HEK293T (cell line): ENCODE results near the gene GALNT15.

Experiments
- CTCF ChIA-PET: fragments of 350-600 bp; formaldehyde crosslinking; extraction: SDS; loops from one replicate; lab custom pipeline; 2021; ENCODE audit warnings: antibody characterized with exemption, inconsistent platforms; lab: Yijun Ruan, JAX
- POLR2A ChIA-PET: fragments of 350-600 bp; formaldehyde crosslinking; extraction: SDS; loops from one replicate; lab custom pipeline; 2020; ENCODE audit warnings: antibody characterized with exemption, inconsistent platforms; lab: Yijun Ruan, JAX
- DNase-seq: peaks from one replicate; pipeline ENCODE4 v3.0.0; 2012; ENCODE audit warnings: mixed read lengths; ENCODE audit errors: extremely low spot score
- ARNT ChIP-seq: fragments of 450-650 bp; IDR thresholded peaks from 2 replicates; pipeline ENCODE4 v1.6.1; 2017; ENCODE audit warnings: mild to moderate bottlenecking
- BHLHE40 ChIP-seq: fragments of 450-650 bp; IDR thresholded peaks from 2 replicates; pipeline ENCODE4 v1.6.1; 2016; ENCODE audit warnings: mild to moderate bottlenecking, moderate library complexity, borderline replicate concordance
- CTBP1 ChIP-seq: fragments of 450-650 bp; IDR thresholded peaks from 2 replicates; pipeline ENCODE4 v1.6.1; 2016; ENCODE audit warnings: borderline replicate concordance
- ELF4 ChIP-seq: fragments of 450-650 bp; IDR thresholded peaks from 2 replicates; pipeline ENCODE4 v1.6.1; 2017; ENCODE audit warnings: antibody characterized with exemption
- FOXA1 ChIP-seq: fragments of 450-650 bp; IDR thresholded peaks from 2 replicates; pipeline ENCODE4 v1.6.1; 2016; ENCODE audit warnings: mild to moderate bottlenecking
- FOXK2 ChIP-seq: fragments of 450-650 bp; IDR thresholded peaks from 2 replicates; pipeline ENCODE4 v1.6.1; 2016; ENCODE audit warnings: mild to moderate bottlenecking
- FOXM1 ChIP-seq: fragments of 450-650 bp; IDR thresholded peaks from 2 replicates; pipeline ENCODE4 v1.6.1; 2017; ENCODE audit warnings: mild to moderate bottlenecking, borderline replicate concordance
- HDGF ChIP-seq: fragments of 450-650 bp; IDR thresholded peaks from 2 replicates; pipeline ENCODE4 v1.6.1; 2017; ENCODE audit warnings: antibody characterized with exemption, borderline replicate concordance
- L3MBTL2 ChIP-seq: fragments of 450-650 bp; conservative IDR thresholded peaks from 2 replicates; pipeline ENCODE4 v1.6.1; 2016; ENCODE audit warnings: mild to moderate bottlenecking
- LEF1 ChIP-seq: fragments of 450-650 bp; IDR thresholded peaks from 2 replicates; pipeline ENCODE4 v1.6.1; 2017; ENCODE audit warnings: mild to moderate bottlenecking, borderline replicate concordance
- NFRKB ChIP-seq: fragments of 450-650 bp; IDR thresholded peaks from 2 replicates; pipeline ENCODE4 v1.6.1; 2016; ENCODE audit warnings: mild to moderate bottlenecking, moderate library complexity
- PKNOX1 ChIP-seq: fragments of 450-650 bp; IDR thresholded peaks from 2 replicates; pipeline ENCODE4 v1.6.1; 2016
- SP1 ChIP-seq: fragments of 450-650 bp; IDR thresholded peaks from 2 replicates; pipeline ENCODE4 v1.6.1; 2017
- SUZ12 ChIP-seq: fragments of 450-650 bp; IDR thresholded peaks from 2 replicates; pipeline ENCODE4 v1.6.1; 2016; ENCODE audit warnings: mild to moderate bottlenecking
- TARDBP ChIP-seq: fragments of 450-650 bp; IDR thresholded peaks from 2 replicates; pipeline ENCODE4 v1.6.1; 2016
- ZNF384 ChIP-seq: fragments of 450-650 bp; IDR thresholded peaks from 2 replicates; pipeline ENCODE4 v1.6.1; 2016

GALNT15 gene

GRCh38 chr3:16182183-16182582 is 7.7 kb downstream of the GALNT15 start:
- no peak for TF ChIP-seq ELF4
- TF ChIP-seq L3MBTL2 = no peak
- no peak for TF ChIP-seq PKNOX1
- no peak for DNase-seq
- ChIA-PET CTCF (no interaction called here), POLR2A (no interaction called here)

GRCh38 chr3:16182612-16183011 is 8.1 kb downstream of the GALNT15 start:
- DNase-seq = no peak
- ChIA-PET CTCF (interaction anchor here (1.3 kb wide), 1 partner anchor 133 kb away, joined by 3 read pairs; no protein-coding TSS in a partner anchor), POLR2A (no interaction called here)
- no peak for TF ChIP-seq FOXA1
- no peak for TF ChIP-seq BHLHE40

- TF ChIP-seq TARDBP (no peak), ELF4 (no peak), LEF1 (no peak), HDGF (no peak), FOXM1 (no peak), L3MBTL2 (no peak), CTBP1 (no peak), NFRKB (no peak), BHLHE40 (no peak), PKNOX1 (no peak), SUZ12 (no peak), SP1 (no peak), ZNF384 (no peak), FOXA1 (no peak), ARNT (no peak), FOXK2 (no peak)
- CTCF ChIA-PET = interaction anchor here (1.3 kb wide), 1 partner anchor 134 kb away, joined by 3 read pairs; no protein-coding TSS in a partner anchor
- DNase-seq = no peak
- POLR2A ChIA-PET = no interaction called here
These were observed 8.6 kb downstream of the GALNT15 start for GRCh38 chr3:16183082-16183481.

- DNase-seq = no peak
- ChIA-PET CTCF (interaction anchor here (1.3 kb wide), 1 partner anchor 135 kb away, joined by 3 read pairs; no protein-coding TSS in a partner anchor), POLR2A (no interaction called here)
- TF ChIP-seq SP1 (no peak), FOXA1 (no peak), PKNOX1 (no peak), LEF1 (no peak), FOXM1 (no peak), HDGF (no peak), CTBP1 (no peak), NFRKB (no peak), ZNF384 (no peak), ELF4 (no peak), ARNT (no peak), L3MBTL2 (no peak), BHLHE40 (no peak), SUZ12 (no peak)
These were observed 9.3 kb downstream of the GALNT15 start for GRCh38 chr3:16183601-16184270.

GRCh38 chr3:16186086-16186485 is 11.6 kb downstream of the GALNT15 start:
- CTCF ChIA-PET = no interaction called here
- TF ChIP-seq LEF1 (no peak), PKNOX1 (no peak), TARDBP (no peak), ARNT (no peak)
- POLR2A ChIA-PET = no interaction called here
- no peak for DNase-seq

- ChIA-PET CTCF (no interaction called here), POLR2A (no interaction called here)
- no peak for TF ChIP-seq CTBP1
- TF ChIP-seq L3MBTL2 = no peak
- no peak for TF ChIP-seq SUZ12
- no peak for TF ChIP-seq FOXM1
- no peak for TF ChIP-seq ELF4
- TF ChIP-seq ARNT = no peak
- no peak for TF ChIP-seq TARDBP
- DNase-seq = no peak
These were observed 12.1 kb downstream of the GALNT15 start for GRCh38 chr3:16186565-16186964.
